A375 (cell line): Measurements from ENCODE around the gene TLR5. TPM values are rescaled to one million over a fixed set of nuclear protein-coding genes. Genes with fewer than 3 reads are reported as not detected.

Source experiments
- total RNA-seq: library from RNA; depleted of rRNA; stranded (reverse); fragments of >200 nt; shearing (Covaris generic); gene quantifications from 2 replicates; pipeline ENCODE4 v1.2.3, GENCODE V29; 2014; rRNA removed

TLR5 gene
- total RNA-seq = 0.04 and 0.96 TPM in 2 replicates

GRCh38 chr1:223142795-223143536, at the start of gene TLR5:
Gene TLR5 (minus strand): TSS chr1:223143248. CDS start chr1:223113031, 30,217 bp downstream.

Other genes starting within 250 kb of the TLR5 start
- 0.13 and 0.26 TPM in 2 replicates for gene SUSD4, start 220.9 kb upstream of the TLR5 start, total RNA-seq